Measurements from ENCODE around the gene KLK3.

GRCh38 chr19:50843701-50844221 lies 11.0 kb upstream of the KLK3 start:
- TF ChIP-seq, protein P1, sequence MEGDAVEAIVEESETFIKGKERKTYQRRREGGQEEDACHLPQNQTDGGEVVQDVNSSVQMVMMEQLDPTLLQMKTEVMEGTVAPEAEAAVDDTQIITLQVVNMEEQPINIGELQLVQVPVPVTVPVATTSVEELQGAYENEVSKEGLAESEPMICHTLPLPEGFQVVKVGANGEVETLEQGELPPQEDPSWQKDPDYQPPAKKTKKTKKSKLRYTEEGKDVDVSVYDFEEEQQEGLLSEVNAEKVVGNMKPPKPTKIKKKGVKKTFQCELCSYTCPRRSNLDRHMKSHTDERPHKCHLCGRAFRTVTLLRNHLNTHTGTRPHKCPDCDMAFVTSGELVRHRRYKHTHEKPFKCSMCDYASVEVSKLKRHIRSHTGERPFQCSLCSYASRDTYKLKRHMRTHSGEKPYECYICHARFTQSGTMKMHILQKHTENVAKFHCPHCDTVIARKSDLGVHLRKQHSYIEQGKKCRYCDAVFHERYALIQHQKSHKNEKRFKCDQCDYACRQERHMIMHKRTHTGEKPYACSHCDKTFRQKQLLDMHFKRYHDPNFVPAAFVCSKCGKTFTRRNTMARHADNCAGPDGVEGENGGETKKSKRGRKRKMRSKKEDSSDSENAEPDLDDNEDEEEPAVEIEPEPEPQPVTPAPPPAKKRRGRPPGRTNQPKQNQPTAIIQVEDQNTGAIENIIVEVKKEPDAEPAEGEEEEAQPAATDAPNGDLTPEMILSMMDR (IDR thresholded peaks at IDR 0.05; ENCODE audit: low read length): no peak
- TF ChIP-seq EZH2 (optimal IDR thresholded peaks at IDR 0.05; ENCODE audit: low read depth, low read length) (no peak), EZH2phosphoT487 (IDR thresholded peaks at IDR 0.05; ENCODE audit: low read length) (no peak)
